ENCODE measurements around the gene UBE4A. TPM values are rescaled to one million over a fixed set of nuclear protein-coding genes. Genes with fewer than 3 reads are reported as not detected.

The UBE4A gene
- polyA plus RNA-seq, 1 experiment = 32.0 TPM

DNA sequence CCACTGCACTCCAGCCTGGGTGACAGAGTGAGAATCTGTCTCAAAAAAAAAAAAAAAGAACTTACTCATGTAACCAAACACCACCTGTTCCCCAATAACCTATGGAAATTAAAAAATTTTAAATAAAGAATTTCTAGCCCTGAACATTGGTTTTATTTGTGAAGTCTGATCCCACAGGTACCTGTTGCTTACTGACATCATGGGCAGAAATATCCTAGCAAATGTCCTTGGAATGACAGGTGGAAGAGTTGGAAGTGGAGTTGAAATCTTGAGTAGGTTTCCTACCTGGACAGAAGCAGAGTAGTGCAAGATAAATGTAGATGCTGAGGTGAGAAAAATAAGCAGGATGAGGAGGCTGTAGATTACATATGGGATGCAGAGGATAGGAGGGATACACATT lies 34.1 kb upstream of the UBE4A start:
- Histone ChIP-seq H3K9me3 (ENCODE audit: control insufficient read depth, insufficient read depth, low read length) (no peaks in the 10 kb centered on the region), H3K27me3 (ENCODE audit: control insufficient read depth, insufficient read depth, low read length) (no peaks in the 10 kb centered on the region), H3K27ac (ENCODE audit: low read depth, low read length) (no peak overlapping the region), H3K4me3 (ENCODE audit: low read depth, low read length) (no peak overlapping the region)
- no peak for DNase-seq (ENCODE audit: low read depth, low spot score)
- ChIA-PET CTCF (no interaction called here), POLR2A (no interaction called here)
- TF ChIP-seq, protein P1, sequence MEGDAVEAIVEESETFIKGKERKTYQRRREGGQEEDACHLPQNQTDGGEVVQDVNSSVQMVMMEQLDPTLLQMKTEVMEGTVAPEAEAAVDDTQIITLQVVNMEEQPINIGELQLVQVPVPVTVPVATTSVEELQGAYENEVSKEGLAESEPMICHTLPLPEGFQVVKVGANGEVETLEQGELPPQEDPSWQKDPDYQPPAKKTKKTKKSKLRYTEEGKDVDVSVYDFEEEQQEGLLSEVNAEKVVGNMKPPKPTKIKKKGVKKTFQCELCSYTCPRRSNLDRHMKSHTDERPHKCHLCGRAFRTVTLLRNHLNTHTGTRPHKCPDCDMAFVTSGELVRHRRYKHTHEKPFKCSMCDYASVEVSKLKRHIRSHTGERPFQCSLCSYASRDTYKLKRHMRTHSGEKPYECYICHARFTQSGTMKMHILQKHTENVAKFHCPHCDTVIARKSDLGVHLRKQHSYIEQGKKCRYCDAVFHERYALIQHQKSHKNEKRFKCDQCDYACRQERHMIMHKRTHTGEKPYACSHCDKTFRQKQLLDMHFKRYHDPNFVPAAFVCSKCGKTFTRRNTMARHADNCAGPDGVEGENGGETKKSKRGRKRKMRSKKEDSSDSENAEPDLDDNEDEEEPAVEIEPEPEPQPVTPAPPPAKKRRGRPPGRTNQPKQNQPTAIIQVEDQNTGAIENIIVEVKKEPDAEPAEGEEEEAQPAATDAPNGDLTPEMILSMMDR (IDR thresholded peaks at IDR 0.05; ENCODE audit: low read depth, low read length) = no peak

DNA sequence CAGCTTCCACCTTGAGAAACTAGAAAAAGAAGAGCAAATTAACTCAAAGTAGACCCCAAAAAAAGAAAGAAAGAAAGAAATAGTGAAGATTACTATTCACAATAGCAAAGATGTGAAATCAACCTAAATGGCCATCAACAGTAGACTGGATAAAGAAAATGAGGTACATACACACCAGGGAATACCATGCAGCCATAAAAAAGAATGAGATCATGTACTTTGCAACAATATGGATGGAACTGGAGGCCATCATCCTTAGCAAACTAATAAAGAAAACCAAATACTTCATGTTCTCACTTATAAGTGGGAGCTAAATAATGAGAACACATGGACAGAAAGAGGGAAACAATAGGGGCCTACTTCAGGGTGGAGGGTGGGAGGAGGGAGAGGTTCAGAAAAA lies 30.7 kb upstream of the UBE4A start:
- H3K27ac ChIP-seq (ENCODE audit: low read depth, low read length) = no peak overlapping the region
- TF ChIP-seq, protein P1 (IDR thresholded peaks at IDR 0.05; ENCODE audit: low read depth, low read length) = no peak
- H3K4me3 ChIP-seq (ENCODE audit: low read depth, low read length) = no peak overlapping the region
- no peaks in the 10 kb centered on the region for H3K27me3 ChIP-seq (ENCODE audit: control insufficient read depth, insufficient read depth, low read length)
- DNase-seq (ENCODE audit: low read depth, low spot score) = no peak
- ChIA-PET POLR2A (no interaction called here), CTCF (no interaction called here)
- H3K9me3 ChIP-seq (ENCODE audit: control insufficient read depth, insufficient read depth, low read length) = no peaks in the 10 kb centered on the region

DNA sequence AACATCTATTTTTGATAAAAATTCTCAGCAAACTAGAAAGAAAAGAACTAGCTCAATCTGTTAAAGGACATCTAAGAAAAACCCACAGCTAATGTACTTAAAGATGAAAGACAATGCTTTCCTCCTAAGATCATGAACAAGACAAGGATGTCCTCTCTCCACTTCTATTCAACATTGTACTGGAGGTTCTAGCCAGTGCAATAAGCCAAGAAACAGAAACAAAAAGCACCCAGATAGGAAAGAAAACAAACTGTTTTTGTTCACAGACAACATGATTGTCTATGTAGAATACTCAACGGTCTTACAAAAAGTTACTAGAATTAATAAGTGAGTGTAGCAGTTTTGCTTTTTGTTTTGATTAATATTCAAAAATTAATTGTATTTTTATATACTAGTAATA lies 24.7 kb upstream of the UBE4A start:
- CTCF ChIA-PET = no interaction called here
- no peak for DNase-seq (ENCODE audit: low read depth, low spot score)

DNA sequence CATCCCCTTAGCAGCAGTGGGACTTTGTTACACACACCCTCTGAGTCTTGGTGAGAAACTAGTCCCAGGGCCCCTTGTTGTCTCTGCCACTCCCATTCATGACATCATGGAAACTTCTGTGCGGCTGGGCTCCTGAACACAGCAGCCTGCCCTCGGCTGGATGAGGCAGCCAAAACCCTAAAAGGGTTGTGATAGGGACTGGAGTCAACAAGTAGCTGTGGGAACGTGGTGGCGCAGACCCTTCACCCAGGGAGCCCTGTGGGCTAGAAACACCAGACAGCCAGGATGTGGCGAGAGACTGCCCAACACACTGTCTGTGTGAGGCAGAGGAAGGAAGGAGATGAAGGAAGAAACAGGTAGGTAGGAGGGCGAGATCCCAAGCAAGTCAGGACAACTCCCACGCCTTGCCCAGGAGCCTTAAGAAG lies 20.8 kb upstream of the UBE4A start:
- no peak overlapping the region for H3K4me3 ChIP-seq (ENCODE audit: low read depth, low read length)
- CTCF ChIA-PET = interaction anchor here (0.8 kb wide), 1 partner anchor 14 kb away, joined by 4 read pairs; no protein-coding TSS in a partner anchor

More for the DNA sequence above, 24.7 kb upstream of the UBE4A start:
- TF ChIP-seq, protein P1 (IDR thresholded peaks at IDR 0.05; ENCODE audit: low read depth, low read length) = no peak
- no peak overlapping the region for H3K27ac ChIP-seq (ENCODE audit: low read depth, low read length)
- POLR2A ChIA-PET = no interaction called here
- H3K4me3 ChIP-seq (ENCODE audit: low read depth, low read length) = no peak overlapping the region
- H3K27me3 ChIP-seq (ENCODE audit: control insufficient read depth, insufficient read depth, low read length) = no peaks in the 10 kb centered on the region
- no peaks in the 10 kb centered on the region for H3K9me3 ChIP-seq (ENCODE audit: control insufficient read depth, insufficient read depth, low read length)

DNA sequence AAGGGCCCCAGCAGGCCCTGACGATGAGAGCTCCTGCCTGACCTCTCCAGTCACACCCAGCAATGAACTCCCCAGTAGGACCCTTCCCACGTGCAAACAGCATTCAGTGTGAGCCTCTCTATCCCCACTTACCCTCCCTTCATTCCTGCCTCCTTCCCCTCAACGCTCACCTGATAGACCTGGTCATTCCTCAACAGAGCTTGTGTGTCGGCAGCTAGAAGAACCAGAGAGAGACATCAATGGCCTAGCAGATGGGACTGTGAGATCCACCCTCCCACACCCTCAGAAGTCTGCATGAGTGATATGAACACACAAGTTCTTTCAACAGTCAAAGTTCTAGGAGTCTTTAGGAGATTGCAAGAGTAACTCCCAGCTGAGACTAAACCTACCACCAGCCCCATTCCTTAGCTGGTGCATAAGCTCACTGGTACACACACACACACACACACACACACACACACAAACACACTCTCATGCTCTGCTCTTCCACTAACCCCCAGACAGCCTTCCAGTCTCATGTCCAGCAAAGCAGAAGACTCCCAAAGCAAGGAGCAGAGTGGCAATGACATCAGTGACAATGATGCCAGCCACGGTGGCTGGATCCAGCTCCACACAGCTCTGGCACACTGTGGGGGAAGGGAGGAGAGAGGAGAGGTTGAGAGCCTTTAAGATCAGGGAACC lies 20.0 kb upstream of the UBE4A start:
- TF ChIP-seq, protein P1 (IDR thresholded peaks at IDR 0.05; ENCODE audit: low read depth, low read length) = no peak
- ChIA-PET CTCF (interaction anchor here (0.8 to 1.0 kb wide), 2 partner anchors 12 to 14 kb away, joined by 3 to 4 read pairs; no protein-coding TSS in a partner anchor), POLR2A (no interaction called here)
- H3K4me3 ChIP-seq (ENCODE audit: low read depth, low read length) = no peak overlapping the region
- no peaks in the 10 kb centered on the region for H3K9me3 ChIP-seq (ENCODE audit: control insufficient read depth, insufficient read depth, low read length)
- H3K27ac ChIP-seq (ENCODE audit: low read depth, low read length) = no peak overlapping the region
- no peaks in the 10 kb centered on the region for H3K27me3 ChIP-seq (ENCODE audit: control insufficient read depth, insufficient read depth, low read length)
- no peak for DNase-seq (ENCODE audit: low read depth, low spot score)

More for the DNA sequence above, 20.8 kb upstream of the UBE4A start:
- no peak overlapping the region for H3K27ac ChIP-seq (ENCODE audit: low read depth, low read length)
- POLR2A ChIA-PET = no interaction called here
- H3K9me3 ChIP-seq (ENCODE audit: control insufficient read depth, insufficient read depth, low read length) = no peaks in the 10 kb centered on the region
- DNase-seq (ENCODE audit: low read depth, low spot score) = no peak
- TF ChIP-seq, protein P1 (IDR thresholded peaks at IDR 0.05; ENCODE audit: low read depth, low read length) = no peak
- no peaks in the 10 kb centered on the region for H3K27me3 ChIP-seq (ENCODE audit: control insufficient read depth, insufficient read depth, low read length)
